Measurements from ENCODE around the gene ANKS3.
A peak's percentile ranks its signal among the peaks of the same experiment; 100 is the strongest.

Gene ANKS3

GRCh38 chr16:4734063-4734729 is at the start of gene ANKS3, which contains the start of gene DNAAF8:
TSS of gene ANKS3 (minus strand) at chr16:4734271. CDS start at chr16:4730149, 4,122 bp downstream.
TSS of gene DNAAF8 (plus strand) at chr16:4734537. CDS start at chr16:4736515, 1,978 bp downstream.
- DNase-seq: peak; percentile 65

- DNase-seq: no peak
Observed at GRCh38 chr16:4783251-4783950, 49.3 kb upstream of the ANKS3 start.

- no peak for DNase-seq
Observed at GRCh38 chr16:4780235-4780634, 46.2 kb upstream of the ANKS3 start.

GRCh38 chr16:4778050-4778392 is 44.0 kb upstream of the ANKS3 start:
- no peak for DNase-seq

GRCh38 chr16:4777339-4778049 is 43.4 kb upstream of the ANKS3 start:
- no peak for DNase-seq

GRCh38 chr16:4776141-4776705 is 42.2 kb upstream of the ANKS3 start:
- DNase-seq: no peak

- no peak for DNase-seq
Observed at GRCh38 chr16:4775005-4775404, 40.9 kb upstream of the ANKS3 start.

GRCh38 chr16:4772351-4772750 is 38.3 kb upstream of the ANKS3 start:
- DNase-seq: no peak

- DNase-seq: no peak
Observed at GRCh38 chr16:4771646-4772045, 37.6 kb upstream of the ANKS3 start.

- DNase-seq: no peak
Observed at GRCh38 chr16:4769306-4769638, 35.2 kb upstream of the ANKS3 start.

- DNase-seq: peak; percentile 74 to 77
Observed at GRCh38 chr16:4768549-4769305, 34.7 kb upstream of the ANKS3 start.

- no peak for DNase-seq
Observed at GRCh38 chr16:4767872-4768548, 33.9 kb upstream of the ANKS3 start.

GRCh38 chr16:4766875-4767628 is 33.0 kb upstream of the ANKS3 start, which contains the start of gene ZNF500:
TSS of gene ZNF500 (minus strand) at chr16:4767162. CDS start at chr16:4765978, 1,184 bp downstream.
- DNase-seq: peak; percentile 96 to 98

- no peak for DNase-seq
Observed at GRCh38 chr16:4765511-4766474, 31.7 kb upstream of the ANKS3 start.

GRCh38 chr16:4763791-4764190 is 29.7 kb upstream of the ANKS3 start:
- DNase-seq: no peak

GRCh38 chr16:4762205-4762604 is 28.1 kb upstream of the ANKS3 start:
- DNase-seq: no peak

GRCh38 chr16:4760221-4760910 is 26.3 kb upstream of the ANKS3 start:
- no peak for DNase-seq

- no peak for DNase-seq
Observed at GRCh38 chr16:4755687-4756086, 21.6 kb upstream of the ANKS3 start.

- no peak for DNase-seq
Observed at GRCh38 chr16:4754865-4755264, 20.8 kb upstream of the ANKS3 start.

- no peak for DNase-seq
Observed at GRCh38 chr16:4753227-4753626, 19.2 kb upstream of the ANKS3 start.

Data from activated CD4-positive, alpha-beta T cell treated with anti-CD3 and anti-CD28 coated beads, Interleukin-2, amount 50 U/mL, for 4 hours (primary cell).